8988T (cell line): Measurements from ENCODE around the gene ZNF689.

Source experiments
- DNase-seq: peaks from one replicate; pipeline ENCODE4 v3.0.0; 2011

Gene ZNF689

DNA sequence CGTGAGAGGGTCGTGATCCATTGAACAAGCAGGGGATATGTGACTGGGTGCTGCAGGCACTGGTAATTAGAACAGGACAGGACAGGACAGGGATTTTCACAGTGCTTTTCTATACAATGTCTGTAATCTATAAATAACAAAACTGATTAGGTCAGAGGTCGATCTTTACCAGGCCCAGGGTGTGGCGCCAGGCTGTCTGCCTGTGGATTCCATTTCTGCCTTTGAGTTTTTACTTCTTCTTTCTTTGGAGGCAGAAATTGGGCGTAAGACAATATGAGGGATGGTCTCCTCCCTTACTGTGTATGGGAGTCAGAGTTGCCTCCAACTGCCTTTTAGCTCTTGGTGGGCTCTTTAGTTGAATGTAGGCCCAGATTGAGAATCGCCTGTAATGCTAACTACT is 50.5 kb downstream of the ZNF689 start:
- no peak for DNase-seq

DNA sequence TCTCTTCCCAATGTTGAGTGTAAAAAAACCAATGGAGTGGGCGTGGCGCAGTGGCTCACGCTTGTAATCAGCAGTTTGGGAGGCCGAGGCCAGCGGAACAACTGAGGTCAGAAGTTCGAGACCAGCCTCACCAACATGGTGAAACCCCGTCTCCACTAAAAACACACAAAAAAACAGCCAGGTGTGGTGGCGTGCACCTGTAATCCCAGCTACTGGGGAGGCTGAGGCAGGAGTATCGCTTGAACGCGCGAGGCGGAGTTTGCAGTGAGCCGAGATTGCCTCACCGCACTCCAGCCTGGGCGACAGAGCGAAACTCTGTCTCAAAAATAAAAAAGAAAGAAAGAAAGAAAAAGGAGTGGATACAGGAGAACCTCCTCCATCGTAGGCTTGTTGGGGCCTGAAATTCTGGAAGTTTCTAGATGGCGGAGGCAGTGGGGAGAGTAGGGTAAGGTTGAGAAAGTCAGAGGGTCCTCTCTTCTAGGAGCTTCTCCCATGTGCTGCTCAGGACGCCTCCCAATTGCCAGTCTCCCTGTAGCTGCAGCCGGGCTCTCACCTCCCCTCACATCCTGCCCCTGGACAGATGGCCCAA is 51.3 kb downstream of the ZNF689 start:
- no peak for DNase-seq

DNA sequence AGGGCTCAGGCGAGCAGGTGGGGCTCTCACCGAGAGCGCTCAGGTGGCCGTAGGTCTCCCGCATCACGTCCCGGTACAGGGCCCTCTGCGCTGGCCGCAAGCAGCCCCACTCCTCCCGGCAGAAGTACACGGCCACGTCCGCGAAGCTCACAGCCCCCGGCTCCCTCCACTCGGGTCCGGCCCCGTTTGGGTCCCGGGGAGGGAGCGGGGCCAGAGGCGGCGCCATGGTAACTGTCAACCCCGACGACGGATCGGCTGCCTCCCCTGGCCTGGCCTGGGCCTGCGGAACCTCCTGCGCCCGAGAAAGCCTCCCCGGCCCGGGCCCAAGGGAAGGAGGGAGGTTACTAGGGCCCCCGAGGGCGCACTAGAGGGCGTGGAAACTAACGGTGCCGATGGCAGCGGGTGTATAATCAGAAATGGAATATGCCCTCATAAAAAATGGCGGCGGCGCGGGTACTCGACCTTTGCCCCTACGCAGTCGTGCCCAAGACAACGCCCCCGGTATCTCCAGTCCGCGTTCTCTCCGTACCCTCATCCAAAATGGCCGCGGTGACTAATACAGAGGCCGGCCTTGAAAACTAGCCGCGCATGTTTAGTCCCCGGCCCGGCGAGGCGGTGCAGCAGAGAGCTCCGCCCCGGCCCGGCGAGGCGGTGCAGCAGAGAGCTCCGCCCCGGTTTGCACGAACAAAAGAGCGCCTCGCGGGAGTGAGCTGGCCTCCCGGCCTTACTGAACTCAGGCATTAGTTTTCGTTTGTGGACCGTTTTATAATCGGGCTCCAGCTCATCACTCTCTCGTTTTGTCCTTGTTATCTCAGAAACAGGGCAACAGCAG is 52.0 kb downstream of the ZNF689 start, which contains the start of gene ZNF764:
Gene ZNF764, minus strand, starts transcription at position 418 of the 832 bp plus-strand sequence. Its CDS starts 192 bp downstream, at position 226.
- peak; percentile 92 for DNase-seq

DNA sequence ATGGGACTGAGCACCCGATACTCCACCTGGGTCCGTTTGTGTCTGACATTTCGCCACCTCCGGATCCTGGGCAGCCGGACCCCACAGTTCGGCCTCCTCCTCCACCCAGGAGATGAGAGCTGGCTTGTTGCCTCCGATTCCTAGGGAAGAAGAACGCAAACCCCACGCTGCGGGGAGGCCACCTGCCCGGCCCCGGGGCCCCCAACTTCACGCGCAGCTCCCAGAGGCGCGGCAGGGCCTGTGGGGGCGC is 52.6 kb downstream of the ZNF689 start:
- DNase-seq, result no peak

DNA sequence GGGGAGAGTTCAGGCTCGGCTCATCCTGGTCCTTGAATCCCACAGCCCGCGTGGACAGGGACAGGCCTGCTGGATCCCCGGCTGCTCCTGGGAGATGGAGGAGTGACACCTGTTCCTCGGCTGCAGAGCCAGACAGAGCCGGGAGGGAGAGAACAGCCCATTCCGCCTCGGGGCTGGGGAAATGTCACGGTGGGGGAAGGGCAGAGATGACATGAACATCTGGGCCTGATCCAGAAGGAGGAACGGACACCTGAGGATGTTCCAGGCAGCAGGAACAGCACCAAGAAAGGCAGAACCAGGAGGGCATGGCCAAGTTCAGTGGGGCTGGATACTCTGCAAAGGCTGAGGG is 54.1 kb downstream of the ZNF689 start:
- DNase-seq, result no peak

DNA sequence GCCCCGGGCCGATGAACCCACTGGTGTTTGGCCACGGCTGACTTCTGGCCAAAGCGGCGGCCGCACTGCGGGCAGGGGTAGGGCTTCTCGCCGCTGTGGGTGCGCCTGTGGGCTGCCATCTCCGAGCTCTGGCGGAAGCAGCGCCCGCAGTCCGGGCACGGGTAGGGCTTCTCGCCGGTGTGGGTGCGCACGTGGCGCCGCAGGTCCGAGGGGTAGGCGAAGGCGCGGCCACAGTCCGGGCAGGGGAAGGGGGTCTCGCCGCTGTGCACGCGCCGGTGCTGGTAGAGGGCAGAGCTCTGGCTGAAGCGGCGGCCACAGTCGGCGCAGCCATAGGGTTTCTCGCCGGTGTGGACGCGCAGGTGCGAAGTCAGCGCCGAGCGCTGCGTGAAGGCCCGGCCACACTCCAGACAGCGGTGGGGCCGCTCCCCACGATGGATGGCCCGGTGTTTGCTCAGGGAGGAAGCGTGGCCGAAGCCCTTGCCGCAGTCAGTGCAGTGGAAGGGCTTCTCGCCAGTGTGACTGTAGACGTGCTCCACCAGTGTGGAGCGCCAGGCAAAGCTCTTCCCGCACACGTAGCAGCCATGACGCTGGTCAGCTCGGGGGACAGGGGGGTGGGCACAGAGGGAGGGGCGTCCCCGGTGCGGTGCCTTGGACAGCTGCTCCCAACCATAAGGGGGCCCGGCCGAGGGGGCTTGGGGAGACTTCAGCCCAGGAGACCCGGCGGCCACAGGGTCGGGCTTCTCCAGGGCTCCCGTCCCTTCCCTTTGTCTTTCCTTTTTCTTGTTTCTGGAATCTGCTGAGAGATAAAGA is 54.7 kb downstream of the ZNF689 start:
- no peak for DNase-seq

DNA sequence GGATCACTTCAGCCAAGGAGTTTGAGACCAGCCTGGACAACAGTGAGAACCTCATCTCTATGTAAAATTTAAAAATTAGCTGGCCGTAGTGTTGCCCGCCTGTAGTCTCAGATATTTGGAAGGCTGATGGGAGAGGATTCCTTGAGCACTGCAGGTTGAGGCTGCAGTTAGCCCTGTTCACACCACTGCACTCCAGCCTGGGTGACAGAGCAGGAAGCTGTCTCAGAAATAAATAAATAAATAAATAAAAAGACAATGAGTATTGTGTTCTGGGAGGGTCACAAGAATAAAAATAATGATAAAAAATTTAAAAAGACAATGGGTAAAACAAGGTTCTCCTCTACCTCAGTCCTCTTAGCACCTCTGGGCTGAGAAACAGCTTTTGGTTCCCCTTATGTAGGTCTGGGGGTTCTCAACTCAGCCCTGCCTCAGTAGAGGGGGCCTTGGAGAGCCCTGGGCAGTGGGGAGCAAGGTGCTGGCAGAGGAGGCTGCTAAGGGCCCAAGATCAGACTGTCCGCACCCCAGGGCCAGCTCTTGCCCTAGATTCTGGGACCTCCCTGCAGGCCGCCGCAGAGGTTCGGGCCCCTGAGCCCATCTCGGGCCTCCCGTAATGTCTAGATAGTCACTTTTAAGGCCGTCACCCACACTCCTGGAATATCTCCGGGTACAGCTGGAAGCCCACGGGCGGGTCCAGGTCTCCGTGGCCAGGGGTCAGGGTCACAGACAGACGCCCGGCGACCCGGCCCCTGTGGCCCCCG is 55.5 kb downstream of the ZNF689 start:
- DNase-seq, result no peak

DNA sequence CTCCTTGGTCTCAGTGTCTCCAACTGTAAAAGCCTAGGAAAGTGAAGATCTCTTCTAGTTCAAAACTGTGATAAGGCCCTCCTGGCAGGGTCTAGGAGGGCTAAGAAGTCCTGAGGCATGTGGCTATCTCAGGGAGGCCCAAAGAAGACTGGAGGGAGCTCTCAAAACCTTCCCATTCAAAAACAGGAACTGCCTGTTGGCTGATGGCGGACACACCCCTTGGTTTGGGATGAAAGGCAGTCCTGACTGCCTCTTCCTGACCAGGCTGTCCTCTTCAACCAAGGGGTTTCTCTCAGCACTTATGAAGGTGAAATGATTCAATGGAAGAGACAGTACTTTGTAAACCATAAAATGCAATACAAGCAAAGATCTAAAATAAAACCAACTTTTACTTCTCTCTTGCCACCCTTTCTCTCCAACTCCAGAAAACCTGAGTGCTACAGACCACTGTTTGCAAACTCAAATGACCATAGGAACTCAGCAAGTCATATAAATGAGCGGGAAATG is 56.7 kb downstream of the ZNF689 start:
- no peak for DNase-seq

DNA sequence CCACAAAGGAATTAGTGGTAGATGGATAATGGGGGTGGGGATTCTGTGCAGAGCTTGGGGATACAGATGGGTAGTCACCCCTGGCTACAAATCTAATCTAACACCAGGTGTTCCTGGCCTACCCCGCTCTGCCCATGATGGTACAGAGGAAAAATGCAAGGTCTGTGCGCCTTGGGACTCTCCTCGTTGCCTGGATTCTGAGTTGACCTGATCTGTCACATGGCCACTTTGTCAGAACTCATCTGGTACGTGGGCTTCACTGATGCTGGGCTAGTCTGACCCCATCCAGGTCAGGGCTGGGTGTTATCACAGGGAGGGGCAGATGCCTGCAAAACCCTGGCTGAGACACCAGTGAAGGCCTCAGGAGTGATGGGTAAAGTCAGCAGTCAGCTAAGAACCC is 57.2 kb downstream of the ZNF689 start:
- no peak for DNase-seq
